ENCODE measurements around the gene NOPCHAP1.

Gene NOPCHAP1

DNA sequence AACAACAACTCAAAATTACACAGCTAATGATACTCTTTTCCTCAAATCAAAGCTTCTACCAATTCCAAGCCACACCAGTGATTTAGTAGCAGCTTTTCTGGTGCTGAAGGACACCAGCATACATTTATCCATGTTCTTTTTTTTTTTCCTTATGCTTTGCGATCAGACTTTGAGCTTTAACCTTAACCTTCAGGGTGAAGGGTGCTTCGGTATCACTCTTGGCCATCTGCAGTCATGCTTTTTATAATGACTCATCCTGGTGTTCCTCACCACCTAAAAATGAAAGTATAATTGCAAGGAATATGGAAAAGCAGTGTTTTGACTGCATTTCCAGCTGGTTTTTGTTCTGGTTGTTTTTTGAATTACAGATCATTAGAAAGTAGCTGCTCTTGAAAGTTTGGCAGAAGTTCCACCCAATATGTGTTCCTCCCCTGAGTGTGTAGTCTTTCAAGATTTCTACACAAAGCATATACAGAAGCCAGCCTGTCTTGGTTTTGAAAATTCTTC lies 26.7 kb upstream of the NOPCHAP1 start:
- Histone ChIP-seq H3K36me3 (ENCODE audit: insufficient read depth, low read length) (no peaks in the 10 kb centered on the region), H3K9ac (ENCODE audit: insufficient read length) (peak overlapping the region; percentile 45), H3K9me3 (ENCODE audit: low read depth, low read length) (no peaks in the 10 kb centered on the region), H3K27ac (no peak overlapping the region), H3K4me3 (peak overlapping the region; percentile 90)
- DNase-seq (ENCODE audit: low read depth, low spot score), result no peak
- TF ChIP-seq POLR2AphosphoS5 (IDR thresholded peaks at IDR 0.05; ENCODE audit: borderline replicate concordance, low read depth, low read length) (no peak), EZH2 (IDR thresholded peaks at IDR 0.05) (no peak)

DNA sequence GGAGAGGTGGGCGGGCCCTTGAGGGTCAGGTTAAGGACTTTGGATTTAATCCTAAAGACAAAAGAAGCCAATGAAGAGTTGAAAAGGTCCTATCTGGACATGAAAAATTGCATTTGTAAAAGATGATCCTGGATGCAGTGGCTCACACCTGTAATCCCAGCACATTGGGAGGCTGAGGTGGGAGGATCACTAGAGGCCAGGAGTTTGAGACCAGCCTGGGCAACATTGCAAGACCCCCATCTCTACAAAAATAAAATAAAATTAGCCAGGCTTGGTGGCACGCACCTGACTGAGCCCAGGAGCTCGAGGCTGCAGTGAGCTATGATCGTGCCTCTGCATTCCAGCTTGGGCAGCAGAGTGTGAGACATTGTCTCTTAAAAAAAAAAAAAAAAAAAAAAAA lies 25.7 kb upstream of the NOPCHAP1 start:
- no peak for DNase-seq (ENCODE audit: low read depth, low spot score)
- H3K36me3 ChIP-seq (ENCODE audit: insufficient read depth, low read length), result no peaks in the 10 kb centered on the region
- H3K9me3 ChIP-seq (ENCODE audit: low read depth, low read length), result no peaks in the 10 kb centered on the region
- no peak for TF ChIP-seq EZH2 (IDR thresholded peaks at IDR 0.05)
- TF ChIP-seq POLR2AphosphoS5 (IDR thresholded peaks at IDR 0.05; ENCODE audit: borderline replicate concordance, low read depth, low read length), result no peak
- no peak for TF ChIP-seq FOXP2 (optimal IDR thresholded peaks at IDR 0.05; ENCODE audit: control extremely low read depth, extremely low read length, insufficient read depth)
- no peak overlapping the region for H3K9ac ChIP-seq (ENCODE audit: insufficient read length)
- H3K27ac ChIP-seq, result no peak overlapping the region
- H3K4me3 ChIP-seq, result no peak overlapping the region

DNA sequence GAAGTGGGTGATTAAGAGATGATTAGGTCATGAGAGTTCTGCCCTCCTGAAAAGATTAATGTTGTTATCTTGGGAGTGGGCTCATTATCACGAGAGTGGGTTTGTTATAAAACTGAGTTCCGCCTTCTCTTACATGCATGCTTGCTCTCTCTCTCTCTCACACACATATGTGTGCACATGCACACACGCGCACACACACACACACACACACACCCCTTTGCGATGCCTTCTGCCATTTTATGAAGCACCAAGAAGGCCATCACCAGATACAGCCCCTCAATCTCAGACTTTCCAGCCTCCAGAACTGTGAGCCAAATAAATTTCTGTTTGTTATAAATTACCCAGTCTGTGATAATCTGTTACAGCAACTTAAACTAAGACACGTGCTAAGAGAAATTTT lies 22.4 kb upstream of the NOPCHAP1 start:
- Histone ChIP-seq H3K4me3 (no peak overlapping the region), H3K27ac (no peak overlapping the region), H3K9me3 (ENCODE audit: low read depth, low read length) (no peaks in the 10 kb centered on the region), H3K36me3 (ENCODE audit: insufficient read depth, low read length) (no peaks in the 10 kb centered on the region), H3K9ac (ENCODE audit: insufficient read length) (no peak overlapping the region)
- TF ChIP-seq FOXP2 (optimal IDR thresholded peaks at IDR 0.05; ENCODE audit: control extremely low read depth, extremely low read length, insufficient read depth) (no peak), EZH2 (IDR thresholded peaks at IDR 0.05) (no peak), POLR2AphosphoS5 (IDR thresholded peaks at IDR 0.05; ENCODE audit: borderline replicate concordance, low read depth, low read length) (no peak)
- DNase-seq (ENCODE audit: low read depth, low spot score), result no peak

DNA sequence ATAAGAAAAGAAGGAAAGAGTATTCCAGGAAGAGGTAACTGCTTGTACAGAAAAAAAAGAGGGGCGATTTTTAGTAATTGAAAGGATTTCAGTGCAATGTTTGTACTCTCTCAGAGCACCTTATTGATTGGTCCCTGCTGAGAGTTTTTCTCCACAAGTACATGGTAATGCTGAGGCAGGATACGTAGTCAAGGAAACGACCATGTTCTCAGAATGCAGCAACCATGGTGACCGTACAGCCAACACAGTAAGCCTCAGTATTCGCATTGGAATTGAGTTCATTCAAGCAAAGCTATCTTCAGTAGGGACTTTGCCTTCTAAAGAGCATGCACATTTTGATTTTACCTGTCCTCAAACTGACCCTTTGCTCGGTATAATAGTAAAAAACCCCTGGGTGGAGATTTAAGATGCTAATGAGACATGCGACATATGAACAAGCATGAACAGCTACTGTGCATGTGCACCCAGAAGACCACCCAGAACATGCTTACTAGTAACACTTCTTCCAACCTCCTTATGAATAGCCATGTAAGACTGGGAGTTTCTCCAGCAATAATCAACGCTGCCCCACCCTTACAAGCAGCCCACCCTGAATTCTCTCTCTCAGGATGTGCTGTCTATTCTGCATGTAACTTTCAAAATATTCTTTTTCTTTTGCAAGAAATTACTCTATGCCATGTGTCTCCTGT lies 21.8 kb upstream of the NOPCHAP1 start:
- DNase-seq (ENCODE audit: low read depth, low spot score), result no peak
- no peak overlapping the region for H3K9ac ChIP-seq (ENCODE audit: insufficient read length)
- H3K27ac ChIP-seq, result no peak overlapping the region
- TF ChIP-seq EZH2 (IDR thresholded peaks at IDR 0.05) (no peak), POLR2AphosphoS5 (IDR thresholded peaks at IDR 0.05; ENCODE audit: borderline replicate concordance, low read depth, low read length) (no peak), FOXP2 (optimal IDR thresholded peaks at IDR 0.05; ENCODE audit: control extremely low read depth, extremely low read length, insufficient read depth) (no peak)
- no peaks in the 10 kb centered on the region for H3K36me3 ChIP-seq (ENCODE audit: insufficient read depth, low read length)
- H3K9me3 ChIP-seq (ENCODE audit: low read depth, low read length), result no peaks in the 10 kb centered on the region
- no peak overlapping the region for H3K4me3 ChIP-seq

DNA sequence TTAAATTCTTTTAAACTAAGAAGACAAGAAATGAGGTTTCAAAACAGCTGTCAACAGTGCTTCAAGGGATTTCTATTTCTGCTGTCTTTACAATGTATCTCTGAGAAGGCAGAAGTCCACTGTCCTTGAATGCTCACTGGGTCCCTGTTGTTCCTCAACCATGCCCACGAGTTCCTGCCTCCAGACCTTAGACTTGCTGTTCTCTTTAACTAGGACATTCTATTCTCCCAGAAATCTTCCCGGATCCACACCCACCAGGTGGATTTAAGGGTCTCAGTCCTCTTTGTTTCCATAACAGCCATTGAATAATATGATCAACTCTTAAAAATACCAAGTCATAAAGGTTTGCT lies 21.3 kb upstream of the NOPCHAP1 start:
- TF ChIP-seq POLR2AphosphoS5 (IDR thresholded peaks at IDR 0.05; ENCODE audit: borderline replicate concordance, low read depth, low read length), result no peak
- TF ChIP-seq FOXP2 (optimal IDR thresholded peaks at IDR 0.05; ENCODE audit: control extremely low read depth, extremely low read length, insufficient read depth), result no peak
- TF ChIP-seq EZH2 (IDR thresholded peaks at IDR 0.05), result no peak
- Histone ChIP-seq H3K27ac (no peak overlapping the region), H3K36me3 (ENCODE audit: insufficient read depth, low read length) (no peaks in the 10 kb centered on the region), H3K9me3 (ENCODE audit: low read depth, low read length) (no peaks in the 10 kb centered on the region), H3K9ac (ENCODE audit: insufficient read length) (no peak overlapping the region), H3K4me3 (no peak overlapping the region)
- no peak for DNase-seq (ENCODE audit: low read depth, low spot score)

- TF ChIP-seq EZH2 (IDR thresholded peaks at IDR 0.05) (no peak), FOXP2 (optimal IDR thresholded peaks at IDR 0.05; ENCODE audit: control extremely low read depth, extremely low read length, insufficient read depth) (no peak), POLR2AphosphoS5 (IDR thresholded peaks at IDR 0.05; ENCODE audit: borderline replicate concordance, low read depth, low read length) (no peak)
- H3K9ac ChIP-seq (ENCODE audit: insufficient read length), result no peak overlapping the region
- no peaks in the 10 kb centered on the region for H3K36me3 ChIP-seq (ENCODE audit: insufficient read depth, low read length)
- H3K4me3 ChIP-seq, result no peak overlapping the region
- DNase-seq (ENCODE audit: low read depth, low spot score), result no peak
- no peaks in the 10 kb centered on the region for H3K9me3 ChIP-seq (ENCODE audit: low read depth, low read length)
- no peak overlapping the region for H3K27ac ChIP-seq
Measured at GRCh38 chr12:104966677-104967076, 19.4 kb upstream of the NOPCHAP1 start.

DNA sequence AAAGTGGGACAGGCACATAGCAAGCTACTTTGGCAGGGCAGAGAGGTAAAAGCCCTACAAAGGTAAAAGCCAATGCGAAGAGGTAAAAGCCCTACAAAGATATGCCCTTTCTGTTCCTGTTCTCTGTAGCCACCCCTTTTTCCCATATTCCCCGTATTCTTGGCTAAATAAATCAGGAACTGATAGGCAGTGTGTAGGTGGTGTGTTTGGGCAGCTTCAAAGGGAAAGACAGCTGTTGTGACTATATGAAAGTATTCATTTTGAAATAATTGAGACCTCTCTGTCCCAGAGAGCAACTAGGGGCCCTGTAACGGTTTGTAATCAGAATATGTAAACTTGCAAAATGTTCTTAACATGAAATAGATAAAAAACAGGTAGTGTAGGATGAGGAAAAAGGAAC lies 16.8 kb upstream of the NOPCHAP1 start:
- H3K9ac ChIP-seq (ENCODE audit: insufficient read length), result no peak overlapping the region
- TF ChIP-seq FOXP2 (optimal IDR thresholded peaks at IDR 0.05; ENCODE audit: control extremely low read depth, extremely low read length, insufficient read depth) (no peak), EZH2 (IDR thresholded peaks at IDR 0.05) (no peak), POLR2AphosphoS5 (IDR thresholded peaks at IDR 0.05; ENCODE audit: borderline replicate concordance, low read depth, low read length) (no peak)
- no peak overlapping the region for H3K27ac ChIP-seq
- no peak overlapping the region for H3K4me3 ChIP-seq
- H3K9me3 ChIP-seq (ENCODE audit: low read depth, low read length), result no peaks in the 10 kb centered on the region
- H3K36me3 ChIP-seq (ENCODE audit: insufficient read depth, low read length), result no peaks in the 10 kb centered on the region
- DNase-seq (ENCODE audit: low read depth, low spot score), result no peak

- Histone ChIP-seq H3K9me3 (ENCODE audit: low read depth, low read length) (no peaks in the 10 kb centered on the region), H3K9ac (ENCODE audit: insufficient read length) (no peak overlapping the region), H3K27ac (no peak overlapping the region), H3K36me3 (ENCODE audit: insufficient read depth, low read length) (no peaks in the 10 kb centered on the region), H3K4me3 (no peak overlapping the region)
- TF ChIP-seq POLR2AphosphoS5 (IDR thresholded peaks at IDR 0.05; ENCODE audit: borderline replicate concordance, low read depth, low read length) (no peak), EZH2 (IDR thresholded peaks at IDR 0.05) (no peak), FOXP2 (optimal IDR thresholded peaks at IDR 0.05; ENCODE audit: control extremely low read depth, extremely low read length, insufficient read depth) (no peak)
- no peak for DNase-seq (ENCODE audit: low read depth, low spot score)
Measured at GRCh38 chr12:104971306-104971705, 14.8 kb upstream of the NOPCHAP1 start.

GRCh38 chr12:104973250-104973649 lies 12.9 kb upstream of the NOPCHAP1 start:
- H3K4me3 ChIP-seq, result no peak overlapping the region
- H3K36me3 ChIP-seq (ENCODE audit: insufficient read depth, low read length), result no peaks in the 10 kb centered on the region
- H3K9me3 ChIP-seq (ENCODE audit: low read depth, low read length), result no peaks in the 10 kb centered on the region
- no peak overlapping the region for H3K9ac ChIP-seq (ENCODE audit: insufficient read length)
- DNase-seq (ENCODE audit: low read depth, low spot score), result no peak
- TF ChIP-seq POLR2AphosphoS5 (IDR thresholded peaks at IDR 0.05; ENCODE audit: borderline replicate concordance, low read depth, low read length) (no peak), EZH2 (IDR thresholded peaks at IDR 0.05) (no peak), FOXP2 (optimal IDR thresholded peaks at IDR 0.05; ENCODE audit: control extremely low read depth, extremely low read length, insufficient read depth) (no peak)
- no peak overlapping the region for H3K27ac ChIP-seq
